Astrocyte (in vitro differentiated cells and primary cell): ENCODE results near the gene GZMA. TPM values are rescaled to one million over a fixed set of nuclear protein-coding genes. Genes with fewer than 3 reads are reported as not detected.

ENCODE experiments used
- DNase-seq: peaks from one replicate; pipeline ENCODE4 v3.0.0-alpha.2; 2010; ENCODE audit warnings: low read depth
- FAIRE-seq: peaks from 2 replicates; lab custom pipeline; 2011; peaks lifted over from hg19 to GRCh38; lab: Jason Lieb, UNC
- H2AFZ ChIP-seq: 2 replicates; pipeline ENCODE4 v1.6.0; 2012; ENCODE audit warnings: low read depth, low read length, inconsistent platforms
- H3K27ac ChIP-seq: 2 replicates; pipeline ENCODE4 v1.5.1; 2011; ENCODE audit warnings: low read depth, low read length, inconsistent platforms
- H3K27me3 ChIP-seq: 2 replicates; pipeline ENCODE4 v1.6.0; 2011; ENCODE audit warnings: low read length, inconsistent platforms; ENCODE audit not compliant: insufficient read depth
- H3K36me3 ChIP-seq: 2 replicates; pipeline ENCODE4 v1.5.1; 2011; ENCODE audit warnings: low read length, inconsistent platforms; ENCODE audit not compliant: insufficient read depth
- H3K4me1 ChIP-seq: 2 replicates; pipeline ENCODE4 v1.5.1; 2011; ENCODE audit warnings: low read length, inconsistent platforms; ENCODE audit not compliant: insufficient read depth
- H3K4me2 ChIP-seq: 2 replicates; pipeline ENCODE4 v1.6.0; 2012; ENCODE audit warnings: low read length, inconsistent platforms
- H3K4me3 ChIP-seq: 2 replicates; pipeline ENCODE4 v1.5.1; 2011; ENCODE audit warnings: low read depth, mild to moderate bottlenecking, low read length, inconsistent platforms; ENCODE audit not compliant: insufficient read depth
- H3K79me2 ChIP-seq: 2 replicates; pipeline ENCODE4 v1.6.0; 2012; ENCODE audit warnings: mild to moderate bottlenecking, low read length, inconsistent platforms; ENCODE audit not compliant: insufficient read depth
- H3K9ac ChIP-seq: 2 replicates; pipeline ENCODE4 v1.6.0; 2012; ENCODE audit warnings: mild to moderate bottlenecking, low read length, inconsistent platforms
- H3K9me3 ChIP-seq: 2 replicates; pipeline ENCODE4 v1.5.1; 2012; ENCODE audit warnings: low read depth, mild to moderate bottlenecking, low read length, inconsistent platforms; ENCODE audit not compliant: insufficient read depth
- H4K20me1 ChIP-seq: 2 replicates; pipeline ENCODE4 v1.6.0; 2012; ENCODE audit warnings: low read length, inconsistent platforms; ENCODE audit not compliant: insufficient read depth
- H3K27ac Mint-ChIP-seq: one replicate; pipeline ENCODE4 v1.8.0; 2021; ENCODE audit warnings: mild to moderate bottlenecking, mixed read lengths; ENCODE audit not compliant: unreplicated experiment
- H3K27me3 Mint-ChIP-seq: one replicate; pipeline ENCODE4 v1.8.0; 2021; ENCODE audit warnings: low read depth, mixed read lengths; ENCODE audit not compliant: unreplicated experiment
- H3K36me3 Mint-ChIP-seq: one replicate; pipeline ENCODE4 v1.8.0; 2021; ENCODE audit warnings: low read depth, mixed read lengths; ENCODE audit not compliant: unreplicated experiment
- H3K4me1 Mint-ChIP-seq: one replicate; pipeline ENCODE4 v1.8.0; 2021; ENCODE audit warnings: low read depth, mixed read lengths; ENCODE audit not compliant: unreplicated experiment
- H3K4me3 Mint-ChIP-seq: one replicate; pipeline ENCODE4 v1.8.0; 2021; ENCODE audit warnings: mild to moderate bottlenecking, moderate library complexity, mixed read lengths; ENCODE audit not compliant: unreplicated experiment
- H3K9me3 Mint-ChIP-seq: one replicate; pipeline ENCODE4 v1.8.0; 2021; ENCODE audit warnings: mild to moderate bottlenecking, mixed read lengths; ENCODE audit not compliant: unreplicated experiment
- EZH2 ChIP-seq: IDR thresholded peaks from 2 replicates; pipeline ENCODE4 v1.6.1; 2012; ENCODE audit warnings: mild to moderate bottlenecking, low read length, inconsistent platforms; ENCODE audit not compliant: insufficient read depth
- total RNA-seq: library from RNA; stranded (reverse); gene quantifications from 2 replicates; pipeline ENCODE4 v1.2.1, GENCODE V29; 2021
- TF ChIP-seq, protein P1 (sequence below): IDR thresholded peaks from 2 replicates; pipeline ENCODE4 v1.5.1; 2011; ENCODE audit warnings: low read depth, mild to moderate bottlenecking, inconsistent platforms, low read length, moderate library complexity; ENCODE audit not compliant: insufficient read depth

The GZMA gene
- total RNA-seq, 1 donor from 2014 or later: 1.7 TPM

DNA sequence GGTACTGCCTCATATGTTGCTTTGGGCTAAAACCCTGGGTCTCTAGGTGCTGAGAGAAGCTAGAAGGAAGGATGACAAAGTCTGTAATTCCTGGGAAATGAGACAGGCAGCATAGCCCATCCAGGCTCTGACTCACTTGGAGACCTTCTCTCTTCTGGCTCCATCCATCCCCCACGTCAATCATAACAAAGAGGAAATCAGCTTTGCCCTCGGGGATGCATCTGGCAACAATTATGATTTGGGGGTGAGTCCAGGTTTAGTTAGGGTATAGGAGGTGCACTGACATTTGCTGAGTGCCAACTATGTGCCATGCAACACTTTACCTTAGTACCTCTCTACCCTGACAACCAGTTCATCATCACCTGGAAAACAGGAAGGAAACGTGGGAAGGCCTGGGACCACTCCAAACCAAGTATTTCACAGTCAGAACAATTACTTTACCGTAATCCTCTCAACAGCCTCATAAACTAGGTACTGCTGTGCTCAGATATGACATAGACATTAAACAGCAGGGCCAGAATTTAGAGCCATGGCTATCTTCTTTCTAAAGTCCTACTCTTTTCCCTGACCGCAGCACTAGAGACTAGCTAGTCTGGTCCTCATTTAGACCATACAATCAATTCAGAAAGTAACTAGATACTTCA is 39.1 kb upstream of the GZMA start:
- H3K9me3 Mint-ChIP-seq: peaks cover 2% of the 10 kb centered on the region
- no peaks in the 10 kb centered on the region for H3K36me3 Mint-ChIP-seq
- Histone ChIP-seq H3K9ac (peak overlapping the region; percentile 5), H4K20me1 (no peaks in the 10 kb centered on the region), H3K36me3 (no peaks in the 10 kb centered on the region), H3K4me1 (peaks cover 9% of the 10 kb centered on the region), H3K79me2 (no peaks in the 10 kb centered on the region), H3K4me2 (peak overlapping the region; percentile 49), H3K9me3 (no peaks in the 10 kb centered on the region), H3K4me3 (no peak overlapping the region), H3K27me3 (no peaks in the 10 kb centered on the region), H3K27ac (peak overlapping the region; percentile 76), H2AFZ (no peak overlapping the region)
- peak overlapping the region; percentile 63 for H3K27ac Mint-ChIP-seq
- FAIRE-seq (peak; percentile 64), DNase-seq (peak; percentile 48)
- peaks cover 2% of the 10 kb centered on the region for H3K27me3 Mint-ChIP-seq
- no peak for TF ChIP-seq EZH2
- TF ChIP-seq, protein P1, sequence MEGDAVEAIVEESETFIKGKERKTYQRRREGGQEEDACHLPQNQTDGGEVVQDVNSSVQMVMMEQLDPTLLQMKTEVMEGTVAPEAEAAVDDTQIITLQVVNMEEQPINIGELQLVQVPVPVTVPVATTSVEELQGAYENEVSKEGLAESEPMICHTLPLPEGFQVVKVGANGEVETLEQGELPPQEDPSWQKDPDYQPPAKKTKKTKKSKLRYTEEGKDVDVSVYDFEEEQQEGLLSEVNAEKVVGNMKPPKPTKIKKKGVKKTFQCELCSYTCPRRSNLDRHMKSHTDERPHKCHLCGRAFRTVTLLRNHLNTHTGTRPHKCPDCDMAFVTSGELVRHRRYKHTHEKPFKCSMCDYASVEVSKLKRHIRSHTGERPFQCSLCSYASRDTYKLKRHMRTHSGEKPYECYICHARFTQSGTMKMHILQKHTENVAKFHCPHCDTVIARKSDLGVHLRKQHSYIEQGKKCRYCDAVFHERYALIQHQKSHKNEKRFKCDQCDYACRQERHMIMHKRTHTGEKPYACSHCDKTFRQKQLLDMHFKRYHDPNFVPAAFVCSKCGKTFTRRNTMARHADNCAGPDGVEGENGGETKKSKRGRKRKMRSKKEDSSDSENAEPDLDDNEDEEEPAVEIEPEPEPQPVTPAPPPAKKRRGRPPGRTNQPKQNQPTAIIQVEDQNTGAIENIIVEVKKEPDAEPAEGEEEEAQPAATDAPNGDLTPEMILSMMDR: no peak
- H3K4me1 Mint-ChIP-seq: peaks cover 23% of the 10 kb centered on the region
- H3K4me3 Mint-ChIP-seq: no peak overlapping the region

- Histone ChIP-seq H3K27ac (peak overlapping the region; percentile 76), H3K9ac (peak overlapping the region; percentile 5), H3K36me3 (no peaks in the 10 kb centered on the region), H3K79me2 (no peaks in the 10 kb centered on the region), H2AFZ (peak overlapping the region; percentile 16), H4K20me1 (no peaks in the 10 kb centered on the region), H3K4me3 (no peak overlapping the region), H3K4me1 (peaks cover 9% of the 10 kb centered on the region), H3K4me2 (no peak overlapping the region), H3K9me3 (no peaks in the 10 kb centered on the region), H3K27me3 (no peaks in the 10 kb centered on the region)
- H3K36me3 Mint-ChIP-seq: no peaks in the 10 kb centered on the region
- DNase-seq: peak; percentile 63
- H3K9me3 Mint-ChIP-seq: peaks cover 2% of the 10 kb centered on the region
- H3K27ac Mint-ChIP-seq: peak overlapping the region; percentile 28
- no peak overlapping the region for H3K4me3 Mint-ChIP-seq
- TF ChIP-seq, protein P1: no peak
- no peak for TF ChIP-seq EZH2
- peak; percentile 87 for FAIRE-seq
- no peaks in the 10 kb centered on the region for H3K27me3 Mint-ChIP-seq
- peaks cover 23% of the 10 kb centered on the region for H3K4me1 Mint-ChIP-seq
These were observed 38.5 kb upstream of the GZMA start for GRCh38 chr5:55063899-55064298.

DNA sequence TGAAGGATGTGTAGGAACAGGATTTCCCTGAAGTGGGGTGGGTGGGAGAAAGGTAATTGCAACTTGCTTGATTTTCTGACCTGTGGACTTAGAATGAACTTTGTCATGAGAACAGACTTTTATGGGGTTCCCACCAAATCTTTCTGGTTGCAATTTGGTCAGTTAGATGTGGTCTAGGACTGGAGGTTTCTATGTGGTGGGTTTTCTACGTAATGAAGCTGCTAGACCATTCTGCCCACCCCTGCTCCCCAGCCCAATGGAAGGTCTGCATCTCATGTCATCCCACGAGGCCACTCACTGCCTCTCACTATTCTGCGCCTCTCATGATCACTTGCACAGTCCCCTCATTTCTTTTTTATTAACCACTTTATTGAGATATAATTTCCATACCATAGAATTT is 37.9 kb upstream of the GZMA start:
- Mint-ChIP-seq H3K36me3 (no peaks in the 10 kb centered on the region), H3K27ac (no peak overlapping the region), H3K4me3 (no peak overlapping the region), H3K27me3 (no peaks in the 10 kb centered on the region), H3K9me3 (peaks cover 2% of the 10 kb centered on the region), H3K4me1 (peaks cover 23% of the 10 kb centered on the region)
- peak overlapping the region; percentile 76 for H3K27ac ChIP-seq
- DNase-seq: no peak
- TF ChIP-seq EZH2: no peak
- TF ChIP-seq, protein P1: no peak
- no peaks in the 10 kb centered on the region for H3K9me3 ChIP-seq
- no peaks in the 10 kb centered on the region for H3K36me3 ChIP-seq
- no peak overlapping the region for H3K9ac ChIP-seq
- no peaks in the 10 kb centered on the region for H3K79me2 ChIP-seq
- H3K4me3 ChIP-seq: no peak overlapping the region
- peaks cover 9% of the 10 kb centered on the region for H3K4me1 ChIP-seq
- no peak overlapping the region for H3K4me2 ChIP-seq
- no peaks in the 10 kb centered on the region for H4K20me1 ChIP-seq
- no peaks in the 10 kb centered on the region for H3K27me3 ChIP-seq
- FAIRE-seq: no peak
- H2AFZ ChIP-seq: no peak overlapping the region
